Measurements from ENCODE around the gene TMEM117.
"Not testable (repeated sequence)": the region's sequence is repeated elsewhere in the genome, so short reads cannot be mapped to it uniquely, and the experiment has no call there.

Gene TMEM117

GRCh38 chr12:44235674-44236073 lies 399.8 kb downstream of the TMEM117 start:
- no peak for DNase-seq

DNA sequence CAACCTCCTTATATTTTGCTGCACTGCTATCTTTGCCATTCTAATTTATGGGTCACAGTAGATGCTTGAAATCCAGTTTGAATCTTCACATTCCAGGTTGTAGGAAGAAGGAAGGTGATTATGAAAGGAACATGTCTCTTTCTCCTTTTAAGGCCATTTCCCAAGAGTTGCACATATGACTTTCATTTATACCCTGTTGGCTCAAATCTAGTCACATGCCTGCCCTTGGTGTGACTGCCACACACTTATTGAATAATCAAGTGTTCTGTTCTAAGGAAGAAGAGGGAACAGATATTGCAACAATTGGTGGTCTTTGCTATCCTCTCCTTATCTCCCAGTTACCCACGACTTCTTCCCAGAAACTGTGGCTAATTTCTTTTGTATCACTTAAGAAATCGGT lies 404.3 kb downstream of the TMEM117 start:
- no peak for DNase-seq

GRCh38 chr12:44245932-44246331 lies 410.1 kb downstream of the TMEM117 start:
- DNase-seq, result no peak

- no peak for DNase-seq
Observed at GRCh38 chr12:44246482-44247105, 410.7 kb downstream of the TMEM117 start.

GRCh38 chr12:44247588-44247987 lies 411.7 kb downstream of the TMEM117 start:
- no peak for DNase-seq

DNA sequence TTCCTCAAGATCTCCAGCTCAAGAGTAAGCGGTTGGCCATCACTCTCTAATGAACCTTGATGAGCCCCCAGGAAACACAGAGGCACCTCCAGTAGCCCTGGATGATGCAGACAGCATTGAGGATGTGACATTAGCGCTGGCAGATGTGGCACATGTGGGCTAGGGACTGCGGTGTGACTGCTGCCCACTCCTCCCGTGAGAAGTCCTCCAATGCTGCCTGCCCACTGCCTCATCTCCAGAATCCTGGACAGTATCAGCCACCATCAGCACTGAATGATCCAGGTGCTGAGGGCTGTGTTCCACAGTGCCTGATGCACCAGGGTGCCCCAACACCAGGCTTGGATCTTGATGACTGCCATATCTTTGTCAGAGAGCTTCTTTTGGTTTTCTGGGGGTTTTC lies 412.6 kb downstream of the TMEM117 start:
- DNase-seq, result no peak

DNA sequence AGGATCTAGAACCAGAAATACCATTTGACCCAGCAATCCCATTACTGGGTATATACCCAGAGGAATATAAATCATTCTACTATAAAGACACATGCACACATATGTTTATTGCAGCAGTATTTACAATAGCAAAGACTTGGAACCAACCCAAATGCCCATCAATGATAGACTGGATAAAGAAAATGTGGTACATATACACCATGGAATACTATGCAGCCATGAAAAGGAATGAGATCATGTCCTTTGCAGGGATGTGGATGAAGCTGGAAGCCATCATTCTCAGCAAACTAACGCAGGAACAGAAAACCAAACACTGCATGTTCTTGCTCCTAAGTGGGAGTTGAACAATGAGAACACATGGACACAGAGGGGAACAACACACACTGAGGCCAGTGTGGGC lies 414.6 kb downstream of the TMEM117 start:
- DNase-seq, result not testable (repeated sequence)

GRCh38 chr12:44253338-44253856 lies 417.5 kb downstream of the TMEM117 start:
- DNase-seq, result no peak

DNA sequence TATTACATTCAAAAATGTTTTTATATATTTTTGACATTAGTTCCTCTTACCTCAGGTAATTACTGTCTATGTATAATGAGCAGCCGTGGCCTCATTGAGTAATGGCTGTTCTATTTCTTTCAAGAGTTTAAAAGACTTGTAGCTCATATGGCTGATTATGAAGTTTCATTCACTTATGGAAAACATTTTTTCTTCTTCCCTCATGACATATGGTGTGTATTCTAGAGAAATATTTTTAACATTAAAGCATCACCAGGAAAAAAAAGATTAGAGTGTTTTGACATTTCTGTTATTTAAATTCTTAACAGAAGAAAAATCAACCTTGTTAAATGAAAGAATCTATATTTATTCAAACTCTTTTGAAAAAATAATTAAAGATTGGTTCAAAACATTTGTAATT lies 422.4 kb downstream of the TMEM117 start:
- DNase-seq, result no peak

DNA sequence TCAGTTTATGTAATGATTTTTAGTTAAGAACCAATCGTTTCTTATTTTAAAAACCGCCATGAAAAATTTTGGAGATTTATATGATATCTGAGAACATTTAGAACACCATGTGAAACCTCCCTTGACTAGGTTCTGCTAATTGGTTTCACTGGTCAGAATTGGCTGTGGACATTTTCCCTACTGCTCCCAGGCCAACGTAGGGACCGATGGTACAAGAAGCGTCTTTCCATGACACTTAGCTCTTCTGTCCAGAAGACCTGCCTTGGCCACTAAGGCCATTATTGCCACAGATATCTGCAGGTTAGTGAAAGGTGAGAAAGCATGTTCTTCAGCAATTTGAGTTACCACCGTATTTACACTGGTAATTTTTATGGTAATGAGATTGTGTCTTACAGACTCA lies 424.0 kb downstream of the TMEM117 start:
- DNase-seq, result no peak

DNA sequence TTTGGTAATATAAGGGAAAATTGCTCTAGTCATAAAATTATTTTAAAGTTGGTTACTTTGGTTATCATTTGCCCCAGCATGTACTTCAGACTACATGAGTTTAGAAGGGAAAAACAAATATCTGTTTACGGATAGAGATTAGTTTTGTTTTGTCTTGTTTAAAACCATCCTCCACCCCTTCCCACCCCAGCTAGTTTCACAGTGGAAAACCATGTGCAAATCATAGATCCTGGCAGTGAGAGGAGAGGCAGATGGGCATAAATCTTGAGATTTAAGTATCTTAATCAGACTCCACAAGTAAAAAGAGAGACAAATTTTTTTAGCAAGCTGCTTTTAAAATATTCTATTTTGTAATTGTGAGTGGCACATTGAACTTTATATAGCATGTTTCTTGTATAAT lies 424.7 kb downstream of the TMEM117 start:
- DNase-seq, result no peak

- no peak for DNase-seq
Observed at GRCh38 chr12:44285321-44285960, 449.6 kb downstream of the TMEM117 start.

- no peak for DNase-seq
Observed at GRCh38 chr12:44286336-44286735, 450.5 kb downstream of the TMEM117 start.

- no peak for DNase-seq
Observed at GRCh38 chr12:44286821-44287505, 451.1 kb downstream of the TMEM117 start.

- DNase-seq, result no peak
Observed at GRCh38 chr12:44287545-44287944, 451.7 kb downstream of the TMEM117 start.

- DNase-seq, result no peak
Observed at GRCh38 chr12:44294649-44295048, 458.8 kb downstream of the TMEM117 start.

DNA sequence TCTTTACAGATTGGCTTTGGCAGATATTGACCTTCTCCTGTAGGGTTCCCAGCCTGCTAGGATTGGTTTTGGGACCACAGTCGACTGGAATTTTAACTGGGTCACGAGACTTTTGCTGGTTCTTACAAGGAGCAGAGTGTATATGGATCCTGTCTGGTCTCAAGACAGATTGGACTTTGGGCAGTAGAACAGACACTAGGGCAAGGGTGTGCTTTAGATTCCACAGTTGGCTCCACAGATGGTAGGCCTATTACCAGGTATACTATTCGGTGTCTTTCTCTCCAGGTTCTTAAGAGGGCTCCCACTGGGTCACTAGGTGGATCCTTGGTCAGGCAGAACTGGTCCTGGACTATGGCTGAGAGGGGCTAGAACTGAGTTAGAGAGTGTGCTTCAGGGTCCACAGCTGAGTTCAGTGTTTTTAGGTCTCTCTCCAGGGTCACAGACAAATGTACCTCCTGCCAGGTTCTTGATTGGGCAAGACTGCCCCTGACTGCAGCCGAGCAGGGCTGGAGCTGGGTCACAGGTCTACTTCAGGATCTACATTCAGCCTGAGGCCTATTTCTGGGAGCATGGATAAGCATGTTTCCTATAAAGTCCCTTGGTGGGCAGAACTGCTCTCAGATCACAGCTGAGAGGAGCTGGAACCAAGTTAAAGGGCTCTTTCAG lies 460.2 kb downstream of the TMEM117 start:
- no peak for DNase-seq

DNA sequence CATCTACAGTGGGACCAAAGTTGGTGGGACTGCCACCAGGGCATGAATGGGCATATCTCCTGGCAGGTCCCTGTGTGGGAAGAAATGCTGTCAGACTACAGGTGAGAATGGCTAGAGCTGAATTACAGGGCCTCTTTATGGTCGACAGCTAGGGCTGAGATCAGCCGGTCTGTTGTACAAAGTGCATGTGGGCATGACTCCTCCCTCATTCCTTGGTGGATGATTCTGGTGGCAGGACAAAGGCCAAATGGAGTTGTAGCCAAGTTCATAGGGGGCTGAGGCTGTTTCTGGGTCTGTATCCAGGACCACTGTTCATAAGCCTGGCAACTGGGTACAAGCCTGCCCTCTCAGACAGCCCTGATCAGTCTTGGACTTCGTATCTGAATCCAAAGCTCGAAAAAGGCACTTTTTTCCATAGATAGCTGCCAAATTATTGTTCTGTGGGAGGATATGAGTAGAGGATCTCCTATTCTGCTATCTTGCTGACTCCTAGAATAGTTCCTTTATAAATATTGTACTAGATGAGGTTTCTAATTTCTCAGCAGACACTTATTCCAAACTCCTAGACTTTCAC lies 460.8 kb downstream of the TMEM117 start:
- no peak for DNase-seq

GRCh38 chr12:44299524-44299923 lies 463.6 kb downstream of the TMEM117 start:
- no peak for DNase-seq

- DNase-seq, result no peak
Observed at GRCh38 chr12:44307506-44308168, 471.8 kb downstream of the TMEM117 start.

DNA sequence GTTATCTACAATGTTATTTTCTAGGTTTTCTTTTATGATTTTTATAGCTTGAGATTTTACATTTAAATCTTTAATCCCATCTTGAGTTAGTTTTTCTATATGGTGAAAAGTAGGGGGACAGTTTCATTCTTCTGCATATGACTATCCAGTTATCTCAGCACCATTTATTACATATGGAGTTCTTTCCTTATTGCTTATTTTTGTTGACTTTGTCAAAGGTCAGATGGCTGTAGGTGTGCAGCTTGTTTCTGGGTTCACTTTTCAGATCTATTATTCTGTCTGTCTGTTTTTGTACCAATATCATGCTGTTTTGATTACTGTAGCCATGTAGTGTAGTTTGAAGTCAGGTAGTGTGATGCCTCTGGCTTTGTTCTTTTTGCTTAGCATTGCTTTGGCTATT lies 477.3 kb downstream of the TMEM117 start:
- DNase-seq, result no peak

GRCh38 chr12:44314007-44314500 lies 478.2 kb downstream of the TMEM117 start:
- DNase-seq, result no peak
